ENCODE results near the gene CASP5. TPM values are rescaled to one million over a fixed set of nuclear protein-coding genes. Genes with fewer than 3 reads are reported as not detected.

The CASP5 gene
- total RNA-seq, 2 experiments from 2014 or later, result not detected

GRCh38 chr11:104967534-104968354 lies 55.2 kb downstream of the CASP5 start:
- H3K9me3 ChIP-seq (ENCODE audit: control insufficient read depth in 1 of 2, insufficient read depth in 1 of 2, low read length in 2 of 2), result no peaks in the 10 kb centered on the region
- Mint-ChIP-seq H3K4me1 (ENCODE audit: low read depth) (peaks cover 48% of the 10 kb centered on the region), H3K9me3 (peaks cover 2% of the 10 kb centered on the region), H3K27ac (peak overlapping the region; percentile 94), H3K36me3 (ENCODE audit: low read depth) (peaks cover 48% of the 10 kb centered on the region), H3K4me3 (peak overlapping the region; percentile 97), H3K27me3 (no peaks in the 10 kb centered on the region)
- H3K27ac ChIP-seq (ENCODE audit: low read depth in 1 of 2, low read length in 2 of 2), result peak overlapping the region; percentile 57 to 79
- DNase-seq, result peak in 3 of 14 experiments; percentile 9 to 15 (median 14)
- peak; percentile 20 for ATAC-seq (ENCODE audit: poor library complexity)
- ChIA-PET CTCF (interaction anchor here (1.7 kb wide), 1 partner anchor 9 kb away, joined by 4 read pairs; no protein-coding TSS in a partner anchor), POLR2A (interaction anchor here (0.8 to 2.0 kb wide), 9 partner anchors 20 to 358 kb away, joined by 3 to 7 read pairs (median 4); no protein-coding TSS in a partner anchor)
- peak overlapping the region; percentile 72 for H3K4me3 ChIP-seq (ENCODE audit: low read length)
- intact Hi-C loops (cut with DNase I, micrococcal nuclease), result loop anchor here in 1 of 2 experiments (10.0 kb wide), 1 partner anchor 67 kb away; the partner anchor contains the start of gene CASP1
- TF ChIP-seq CTCF (IDR thresholded peaks at IDR 0.05), result no peak
- peaks cover 21% of the 10 kb centered on the region for H3K4me1 ChIP-seq (ENCODE audit: insufficient read depth, low read length)
- H3K27me3 ChIP-seq (ENCODE audit: control insufficient read depth in 1 of 2, insufficient read depth in 2 of 2, low read length in 2 of 2), result no peaks in the 10 kb centered on the region
- peaks cover 20% of the 10 kb centered on the region for H3K36me3 ChIP-seq (ENCODE audit: insufficient read depth, low read length)

GRCh38 chr11:104965735-104966134 lies 57.2 kb downstream of the CASP5 start:
- Histone ChIP-seq H3K27me3 (ENCODE audit: control insufficient read depth in 1 of 2, insufficient read depth in 2 of 2, low read length in 2 of 2) (no peaks in the 10 kb centered on the region), H3K9me3 (ENCODE audit: control insufficient read depth in 1 of 2, insufficient read depth in 1 of 2, low read length in 2 of 2) (no peaks in the 10 kb centered on the region), H3K36me3 (ENCODE audit: insufficient read depth, low read length) (peaks cover 29% of the 10 kb centered on the region), H3K4me1 (ENCODE audit: insufficient read depth, low read length) (peaks cover 33% of the 10 kb centered on the region), H3K27ac (ENCODE audit: low read depth in 1 of 2, low read length in 2 of 2) (no peak overlapping the region), H3K4me3 (ENCODE audit: low read length) (no peak overlapping the region)
- Mint-ChIP-seq H3K4me3 (peak overlapping the region; percentile 73), H3K4me1 (ENCODE audit: low read depth) (peaks cover 67% of the 10 kb centered on the region), H3K27ac (peak overlapping the region; percentile 28), H3K9me3 (no peaks in the 10 kb centered on the region), H3K36me3 (ENCODE audit: low read depth) (peaks cover 65% of the 10 kb centered on the region), H3K27me3 (no peaks in the 10 kb centered on the region)
- CTCF ChIA-PET, result interaction anchor here (1.7 kb wide), 1 partner anchor 11 kb away, joined by 4 read pairs; no protein-coding TSS in a partner anchor
- DNase-seq (no peak), ATAC-seq (ENCODE audit: poor library complexity) (no peak)
- POLR2A ChIA-PET, result no interaction called here
- no peak for TF ChIP-seq CTCF (IDR thresholded peaks at IDR 0.05)
- intact Hi-C loops (cut with DNase I, micrococcal nuclease), result loop anchor here in 1 of 2 experiments (10.0 kb wide), 1 partner anchor 69 kb away; the partner anchor contains the start of gene CASP1

- ATAC-seq (ENCODE audit: poor library complexity) (no peak), DNase-seq (no peak)
- peaks cover 37% of the 10 kb centered on the region for H3K4me1 ChIP-seq (ENCODE audit: insufficient read depth, low read length)
- H3K36me3 ChIP-seq (ENCODE audit: insufficient read depth, low read length), result peaks cover 29% of the 10 kb centered on the region
- no peaks in the 10 kb centered on the region for H3K9me3 ChIP-seq (ENCODE audit: control insufficient read depth in 1 of 2, insufficient read depth in 1 of 2, low read length in 2 of 2)
- Mint-ChIP-seq H3K27me3 (no peaks in the 10 kb centered on the region), H3K4me1 (ENCODE audit: low read depth) (peaks cover 78% of the 10 kb centered on the region), H3K36me3 (ENCODE audit: low read depth) (peaks cover 77% of the 10 kb centered on the region), H3K27ac (no peak overlapping the region), H3K4me3 (no peak overlapping the region), H3K9me3 (no peaks in the 10 kb centered on the region)
- no peak for TF ChIP-seq CTCF (IDR thresholded peaks at IDR 0.05)
- no peak overlapping the region for H3K4me3 ChIP-seq (ENCODE audit: low read length)
- no peak overlapping the region for H3K27ac ChIP-seq (ENCODE audit: low read depth in 1 of 2, low read length in 2 of 2)
- POLR2A ChIA-PET, result no interaction called here
- CTCF ChIA-PET, result no interaction called here
- intact Hi-C loops (cut with DNase I, micrococcal nuclease), result loop anchor here (5.0 to 10.0 kb wide), 2 partner anchors 71 to 73 kb away; partner anchors contain the start of gene CASP1 (in 2 of the 2)
- no peaks in the 10 kb centered on the region for H3K27me3 ChIP-seq (ENCODE audit: control insufficient read depth in 1 of 2, insufficient read depth in 2 of 2, low read length in 2 of 2)
These were observed 58.7 kb downstream of the CASP5 start for GRCh38 chr11:104964247-104964646.

Measured in CD4-positive, alpha-beta T cell (primary cell).